Measurements from ENCODE around the gene CNTN4.
"Not testable (repeated sequence)": the region's sequence is repeated elsewhere in the genome, so short reads cannot be mapped to it uniquely, and the experiment has no call there.

CNTN4 gene

DNA sequence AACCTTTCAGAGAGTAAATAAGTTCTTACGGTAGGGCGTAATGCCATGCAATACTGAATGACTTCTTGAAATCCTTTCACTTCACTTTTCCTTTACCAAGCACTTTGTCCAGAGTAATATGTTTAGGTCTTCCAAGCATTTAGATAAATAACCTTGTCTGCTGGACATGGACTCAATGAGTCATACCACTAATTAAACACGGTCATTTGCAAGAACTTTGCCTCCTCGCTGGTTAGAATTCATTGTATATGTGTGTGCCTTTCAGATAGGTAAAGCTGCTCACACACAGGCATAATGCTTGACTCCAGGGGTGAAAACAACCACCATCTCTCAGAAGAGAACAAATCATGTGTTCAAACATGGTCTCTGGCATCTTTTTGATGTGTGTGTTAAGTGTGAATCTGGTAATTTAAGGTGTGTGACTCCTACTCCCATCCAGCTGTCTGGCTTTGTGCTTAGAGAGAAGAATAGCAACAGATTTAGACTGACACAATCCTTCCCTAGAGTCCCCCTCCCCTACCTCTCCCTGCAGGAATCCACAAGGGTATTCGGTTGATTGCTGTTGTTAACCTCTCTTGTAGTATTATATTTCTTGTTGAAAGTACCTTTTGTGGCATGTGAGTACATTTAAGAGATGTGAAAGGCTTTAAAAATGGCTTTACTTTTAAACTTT lies 419.0 kb downstream of the CNTN4 start:
- DNase-seq: no peak

DNA sequence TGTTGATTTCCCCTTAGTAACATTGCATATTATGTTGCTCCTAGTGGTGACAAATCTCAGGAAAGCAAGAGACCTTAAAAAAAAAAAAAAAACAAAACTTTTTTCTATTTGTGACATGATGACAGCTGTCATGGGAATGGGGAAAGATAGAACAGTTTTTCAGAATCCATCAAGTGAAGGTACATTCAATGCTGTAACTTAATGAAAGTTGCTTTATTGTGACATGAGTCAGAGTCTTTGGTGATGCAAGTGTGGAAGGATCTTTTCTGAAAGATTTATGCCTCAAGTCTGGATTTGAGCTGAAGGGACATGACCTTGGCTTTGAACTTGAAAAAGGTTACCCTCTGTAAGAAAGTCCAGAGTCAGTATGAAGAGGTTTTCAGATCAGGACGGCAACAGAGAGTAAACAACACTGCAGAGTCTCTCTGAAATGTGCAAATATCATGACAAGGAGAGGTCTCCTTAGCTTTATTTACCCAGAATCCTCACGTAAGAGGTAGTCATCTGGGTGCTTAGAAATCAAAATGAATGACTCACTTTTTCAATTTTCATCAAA lies 424.7 kb downstream of the CNTN4 start:
- DNase-seq: no peak

DNA sequence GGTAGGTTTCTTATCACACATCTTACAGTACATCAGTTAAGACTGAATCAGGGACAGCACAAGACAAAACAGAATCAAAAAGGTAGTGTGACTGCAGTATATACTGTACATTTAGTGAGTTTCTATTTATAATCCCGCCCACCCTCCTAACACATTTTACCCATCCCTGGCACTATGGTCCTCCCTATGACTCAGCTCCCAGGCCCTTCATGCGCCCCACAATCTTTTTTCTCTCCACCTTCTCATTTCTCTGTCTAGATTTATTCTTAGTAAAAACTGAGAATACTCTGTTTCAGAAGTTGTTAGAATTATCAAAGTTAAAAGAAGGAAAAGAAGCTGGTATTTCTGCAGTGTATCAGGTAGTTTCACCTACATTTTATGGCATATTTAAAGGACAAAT lies 427.3 kb downstream of the CNTN4 start:
- DNase-seq: no peak

DNA sequence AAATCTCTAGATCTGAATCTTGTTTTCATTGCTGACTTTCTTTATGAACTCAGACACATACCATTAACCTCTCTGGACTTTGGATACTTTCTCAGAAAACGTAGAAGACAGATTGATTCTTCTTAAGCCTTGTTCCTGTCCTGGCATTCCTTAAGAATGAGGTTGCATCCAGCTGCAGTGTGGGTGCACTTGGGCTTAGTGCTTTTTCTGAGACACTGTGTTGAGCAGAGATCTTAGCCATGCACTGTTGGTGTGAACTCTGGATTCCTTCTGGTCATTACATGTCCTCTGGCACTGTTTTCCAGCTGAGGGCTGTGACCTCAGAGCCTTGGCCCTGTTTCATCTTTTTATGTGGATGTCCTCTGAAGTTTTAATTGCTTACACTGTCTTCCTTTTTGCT lies 428.3 kb downstream of the CNTN4 start:
- no peak for DNase-seq

DNA sequence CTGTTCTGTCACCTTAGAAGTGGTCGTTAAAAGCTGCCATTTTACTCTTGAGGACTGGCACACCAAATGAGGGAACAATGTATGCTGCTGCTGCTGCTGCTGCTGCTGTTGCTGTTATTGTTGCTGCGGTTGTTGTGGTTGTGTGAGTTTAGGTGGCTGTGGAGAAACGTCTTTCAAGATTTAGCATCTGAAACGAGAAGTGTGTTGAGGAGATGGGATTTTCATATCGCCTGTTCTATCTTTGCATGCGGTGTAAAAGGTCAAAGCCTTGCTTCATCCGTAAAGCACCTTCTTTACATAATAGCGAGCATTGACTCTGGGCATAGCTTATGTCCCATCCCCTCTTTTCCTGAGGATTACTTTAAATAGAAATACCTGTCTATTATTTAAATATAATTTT lies 428.7 kb downstream of the CNTN4 start:
- DNase-seq: not testable (repeated sequence)

DNA sequence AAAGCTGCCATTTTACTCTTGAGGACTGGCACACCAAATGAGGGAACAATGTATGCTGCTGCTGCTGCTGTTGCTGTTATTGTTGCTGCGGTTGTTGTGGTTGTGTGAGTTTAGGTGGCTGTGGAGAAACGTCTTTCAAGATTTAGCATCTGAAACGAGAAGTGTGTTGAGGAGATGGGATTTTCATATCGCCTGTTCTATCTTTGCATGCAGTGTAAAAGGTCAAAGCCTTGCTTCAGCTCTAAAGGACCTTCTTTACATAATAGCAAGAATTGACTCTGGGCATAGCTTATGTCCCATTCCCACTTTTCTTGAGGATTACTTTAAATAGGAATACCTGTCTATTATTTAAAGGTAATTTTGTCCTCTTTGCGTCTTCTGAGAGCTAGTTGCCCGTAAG lies 436.1 kb downstream of the CNTN4 start:
- not testable (repeated sequence) for DNase-seq

DNA sequence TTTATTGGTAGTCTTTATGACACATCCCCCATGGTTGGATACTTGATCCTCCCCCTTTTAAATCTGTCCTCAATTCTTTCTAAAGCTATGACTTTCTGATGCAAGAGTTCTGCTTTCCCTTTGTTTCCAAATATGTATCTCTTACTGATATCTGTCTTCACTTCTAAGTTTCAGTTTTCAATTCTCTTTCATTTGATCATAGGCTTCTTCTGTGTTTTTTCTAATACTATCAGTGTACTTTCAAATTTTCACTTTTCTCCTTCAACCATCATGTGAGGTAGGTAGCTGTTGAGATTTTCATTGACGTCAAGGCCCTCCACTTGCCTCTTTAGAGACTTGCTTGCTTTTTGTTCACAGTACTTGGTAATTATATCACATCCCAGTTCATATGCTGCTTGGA lies 436.5 kb downstream of the CNTN4 start:
- no peak for DNase-seq

DNA sequence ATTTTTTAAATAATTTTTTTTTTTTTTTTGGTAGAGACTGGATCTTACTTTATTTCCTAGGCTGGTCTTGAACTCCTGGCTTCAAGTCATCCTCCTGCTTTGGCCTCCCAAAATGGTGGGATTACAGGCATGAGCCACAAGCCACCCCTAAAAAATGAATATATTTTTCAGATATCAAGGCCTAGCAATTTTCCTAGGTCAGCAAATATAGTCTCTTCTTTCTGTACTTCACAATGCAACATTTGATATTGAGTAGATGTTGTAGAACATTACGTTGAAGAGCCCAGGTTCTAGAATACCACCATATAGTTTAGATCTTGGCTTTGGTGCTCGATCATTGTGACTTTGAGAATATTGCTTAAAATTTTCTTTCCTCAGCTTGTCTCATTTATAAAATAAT lies 437.9 kb downstream of the CNTN4 start:
- DNase-seq: no peak

DNA sequence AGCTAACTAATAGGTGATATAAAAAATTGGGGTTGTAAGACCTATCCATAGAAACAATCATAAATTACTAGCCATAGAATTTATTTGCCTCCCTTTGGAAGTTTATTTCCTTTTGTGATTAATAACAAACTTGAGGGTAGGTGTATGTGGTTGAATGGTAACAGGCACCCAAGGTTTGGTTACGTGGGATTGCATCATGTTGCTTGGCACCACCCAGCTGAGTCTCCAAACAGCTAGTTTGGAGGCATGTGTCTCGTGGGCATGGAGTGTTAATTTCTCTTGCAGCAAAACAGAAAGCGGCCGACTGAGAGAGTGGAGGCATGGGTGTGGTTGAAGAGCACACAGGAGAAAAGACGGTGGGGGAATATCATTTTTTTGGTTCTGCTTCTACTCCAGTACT lies 441.4 kb downstream of the CNTN4 start:
- DNase-seq: no peak

DNA sequence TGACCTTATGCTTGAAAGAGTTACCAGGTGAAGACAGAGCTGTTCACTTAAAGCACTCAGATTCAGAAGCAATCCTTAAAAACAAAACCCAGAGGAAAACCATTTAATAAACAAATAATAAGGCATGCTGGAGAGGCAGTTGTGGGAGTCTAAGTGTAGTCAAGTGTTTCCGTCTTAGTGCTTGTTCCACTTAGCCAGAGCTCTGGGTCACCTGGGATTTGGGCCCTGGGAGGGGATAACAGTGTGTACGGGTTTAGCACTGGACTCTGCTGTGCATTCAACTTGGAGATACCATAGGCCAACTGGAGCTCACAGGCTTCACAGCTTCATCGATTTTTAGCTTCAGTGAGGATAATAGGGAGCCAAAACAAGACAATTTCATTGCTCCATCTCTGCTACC lies 444.6 kb downstream of the CNTN4 start:
- no peak for DNase-seq

DNA sequence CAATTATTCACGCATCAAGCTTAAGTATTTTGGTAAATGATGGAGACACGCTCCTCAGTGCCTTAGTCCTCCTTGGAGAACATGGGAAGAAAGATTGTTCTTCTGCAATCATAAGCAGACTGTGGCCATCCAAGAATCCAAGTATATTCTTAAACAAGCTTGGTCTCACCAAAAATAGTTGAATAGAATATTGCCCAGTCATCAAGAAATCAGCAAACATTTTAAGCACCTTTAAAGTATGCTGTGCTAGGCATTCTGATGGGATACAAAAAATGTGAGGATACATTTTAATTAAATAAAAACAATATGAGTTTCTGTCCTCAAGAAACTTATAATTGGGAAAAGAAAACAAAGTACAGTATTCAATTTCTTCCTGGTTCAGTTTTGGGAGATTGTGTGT lies 445.5 kb downstream of the CNTN4 start:
- no peak for DNase-seq

DNA sequence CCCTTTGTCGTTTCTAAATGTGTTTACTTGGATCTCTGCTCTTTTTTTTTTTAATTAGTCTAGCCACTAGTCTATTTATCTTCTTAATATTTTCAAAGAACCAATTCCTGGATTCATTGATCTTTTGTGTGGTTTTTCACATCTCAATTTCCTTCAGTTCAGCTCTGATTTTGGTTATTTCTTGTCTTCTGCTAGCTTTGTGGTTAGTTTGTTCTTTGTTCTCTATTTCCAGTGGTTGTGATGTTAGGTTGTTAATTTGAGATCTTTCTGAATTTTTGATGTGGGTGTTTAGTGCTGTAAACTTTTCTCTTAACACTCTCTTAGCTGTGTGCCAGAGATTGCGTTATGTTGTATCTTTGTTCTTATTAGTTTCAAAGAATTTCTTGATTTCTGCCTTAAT lies 446.1 kb downstream of the CNTN4 start:
- DNase-seq: no peak

DNA sequence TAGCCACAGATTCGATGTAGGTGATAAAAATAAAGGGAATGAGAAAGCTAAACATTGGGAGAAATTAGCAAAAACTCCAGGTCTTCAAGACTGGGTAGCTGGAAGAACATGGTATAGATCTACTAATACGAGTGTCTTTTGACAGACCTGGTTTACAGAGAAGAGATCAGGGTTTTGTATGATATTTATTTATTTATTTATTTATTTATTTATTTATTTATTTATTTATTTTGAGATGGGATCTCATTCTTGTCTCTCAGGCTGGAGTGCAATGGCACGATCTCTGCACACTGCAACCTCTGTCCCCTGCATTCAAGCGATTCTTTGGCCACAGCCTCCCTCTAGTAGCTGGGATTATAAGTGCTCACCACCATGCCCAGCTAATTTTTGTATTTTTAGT lies 448.4 kb downstream of the CNTN4 start:
- no peak for DNase-seq

DNA sequence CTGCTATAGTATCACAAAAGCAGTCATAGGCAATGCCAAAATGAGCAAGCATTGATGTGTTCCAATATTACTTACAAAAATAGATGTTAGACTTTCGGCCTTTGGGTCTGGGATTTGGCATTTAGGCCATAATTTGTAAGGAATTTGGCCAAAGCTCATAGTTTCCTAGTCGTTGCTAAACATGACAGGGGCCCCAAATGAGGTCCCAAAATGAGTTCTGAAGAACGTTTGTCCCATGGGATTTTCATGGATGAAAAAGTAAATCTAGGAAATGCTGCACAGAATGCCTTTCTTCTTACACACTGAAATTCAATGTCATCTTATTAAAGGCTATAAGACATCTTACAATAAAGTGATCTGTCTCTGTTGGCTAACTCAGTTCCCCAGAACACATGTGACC lies 456.0 kb downstream of the CNTN4 start:
- DNase-seq: no peak

DNA sequence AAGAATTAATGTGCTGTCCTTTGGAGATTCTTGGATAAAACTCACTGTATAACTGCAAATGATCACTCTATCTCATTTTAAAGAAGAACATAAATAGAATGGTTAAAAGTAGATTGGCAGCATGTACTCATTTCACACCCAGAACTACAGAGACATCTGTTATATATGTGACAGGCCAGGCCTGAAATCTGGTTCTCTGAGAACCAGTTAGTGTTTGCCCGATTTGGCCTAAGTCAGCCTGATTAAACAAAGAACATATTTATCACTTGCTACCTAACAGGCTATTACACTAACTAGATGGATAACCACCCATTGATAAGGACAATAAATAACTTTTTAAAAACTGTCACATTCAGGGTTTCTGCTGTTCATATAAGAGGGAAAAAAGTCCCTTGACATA lies 460.1 kb downstream of the CNTN4 start:
- no peak for DNase-seq

DNA sequence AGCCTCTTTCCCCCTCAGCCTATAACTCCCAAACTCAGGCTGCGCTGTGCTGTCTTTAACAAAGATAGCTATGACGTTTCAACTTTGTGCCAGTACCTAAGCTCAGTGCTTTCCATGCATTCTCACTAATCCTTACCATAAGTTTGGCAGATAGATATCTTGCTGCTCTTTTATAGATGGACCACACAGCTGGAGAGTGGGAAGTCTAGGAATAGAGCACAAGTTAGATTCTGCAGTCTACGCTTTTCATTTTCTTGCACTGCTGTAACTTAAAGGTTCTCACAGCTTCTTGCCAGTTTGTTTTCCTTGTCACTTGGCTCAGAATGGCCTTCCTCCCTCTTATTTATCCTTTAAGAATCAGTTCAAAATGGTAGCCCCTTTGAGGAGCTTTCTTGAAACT lies 468.8 kb downstream of the CNTN4 start:
- no peak for DNase-seq

DNA sequence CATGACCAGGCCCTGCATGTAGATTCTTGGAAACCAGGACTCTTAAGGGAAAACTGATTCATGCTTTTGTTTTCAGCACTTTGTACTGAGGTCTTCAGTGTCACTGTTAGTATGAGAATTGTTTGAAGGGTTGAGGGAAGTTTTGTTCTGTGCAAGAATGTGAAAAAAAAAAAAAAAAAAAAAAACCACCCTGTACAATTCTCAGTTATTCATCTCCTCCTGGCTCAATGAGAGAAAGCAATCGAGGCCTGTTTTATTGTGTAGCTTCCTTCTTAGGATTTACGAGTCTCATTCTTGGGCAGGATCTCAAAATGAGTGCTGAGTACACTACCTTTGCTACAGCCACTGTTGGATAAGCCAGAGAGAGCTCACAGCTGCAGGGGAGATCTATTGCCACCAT lies 469.5 kb downstream of the CNTN4 start:
- no peak for DNase-seq

DNA sequence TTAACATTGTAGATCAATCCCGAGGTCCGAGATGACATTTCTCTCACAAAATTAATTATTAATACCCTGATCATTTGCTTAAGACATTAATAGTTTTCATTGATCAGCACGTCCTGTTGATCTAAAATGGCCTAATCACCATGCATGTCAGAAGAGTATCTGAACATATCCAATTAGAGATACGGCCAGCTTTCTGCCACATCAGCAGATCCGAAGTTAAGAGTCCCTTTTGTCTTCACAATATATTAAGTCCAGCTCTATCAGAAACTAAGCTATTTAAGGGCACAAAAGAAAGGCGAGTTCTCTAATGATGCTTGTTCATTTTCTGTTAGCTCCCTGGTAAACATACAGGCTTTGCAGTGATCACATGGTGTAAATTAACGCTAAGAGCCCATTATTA lies 470.3 kb downstream of the CNTN4 start:
- DNase-seq: no peak

DNA sequence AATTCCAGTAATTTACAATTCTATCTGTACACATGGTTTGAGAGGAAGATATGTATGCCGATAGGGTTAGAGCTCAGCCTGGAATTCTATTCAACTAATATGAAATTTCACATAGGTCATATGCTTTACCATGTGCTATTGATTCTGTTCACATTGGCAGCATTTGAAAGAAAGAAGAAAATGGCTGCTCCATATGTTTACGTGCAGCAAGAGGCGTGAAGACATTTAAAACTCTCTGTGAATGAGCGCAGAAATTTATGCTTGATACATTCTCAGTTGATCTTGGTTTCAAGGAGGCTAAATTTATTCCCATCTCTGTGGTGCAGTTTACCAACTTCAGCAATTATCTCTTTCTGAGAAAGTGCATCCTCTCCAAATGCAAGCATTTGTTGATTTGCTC lies 478.9 kb downstream of the CNTN4 start:
- no peak for DNase-seq

DNA sequence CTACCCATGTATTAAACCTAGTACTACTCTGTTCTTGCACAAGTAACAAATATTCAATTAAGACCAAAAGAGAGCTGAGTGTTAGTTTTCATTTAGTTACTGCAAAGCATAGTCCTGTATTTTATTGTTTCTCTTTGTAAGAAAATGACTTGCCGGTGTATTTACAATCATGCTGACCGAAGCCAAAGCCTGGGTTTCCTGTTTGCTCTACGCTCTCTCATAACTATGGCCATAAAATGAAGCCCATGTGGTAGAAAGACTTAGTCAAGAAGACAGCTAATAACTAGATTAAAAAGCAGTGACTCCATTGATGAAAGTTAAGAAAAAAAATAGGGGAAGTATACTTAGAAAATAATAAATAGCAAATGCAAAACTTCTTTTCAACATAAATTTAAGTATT lies 479.9 kb downstream of the CNTN4 start:
- DNase-seq: no peak

DNA sequence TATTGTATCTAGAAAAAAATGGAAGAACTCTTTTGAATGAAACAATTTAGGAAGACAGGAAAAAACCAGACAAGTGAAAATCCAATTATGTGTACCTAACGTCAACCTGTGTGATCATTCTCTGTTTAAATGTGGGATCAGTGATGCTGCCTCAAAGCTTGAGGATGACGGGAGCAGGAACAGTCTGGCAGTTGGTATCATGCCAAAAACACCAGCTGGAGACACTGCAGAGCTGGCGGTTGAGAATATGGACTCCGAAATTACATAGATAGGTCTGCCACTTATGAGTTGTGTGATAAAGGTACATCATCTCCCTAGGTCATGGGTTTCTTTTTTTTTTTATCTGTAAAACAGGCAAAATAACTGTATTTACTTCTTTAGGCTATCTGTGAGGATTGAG lies 480.5 kb downstream of the CNTN4 start:
- no peak for DNase-seq

DNA sequence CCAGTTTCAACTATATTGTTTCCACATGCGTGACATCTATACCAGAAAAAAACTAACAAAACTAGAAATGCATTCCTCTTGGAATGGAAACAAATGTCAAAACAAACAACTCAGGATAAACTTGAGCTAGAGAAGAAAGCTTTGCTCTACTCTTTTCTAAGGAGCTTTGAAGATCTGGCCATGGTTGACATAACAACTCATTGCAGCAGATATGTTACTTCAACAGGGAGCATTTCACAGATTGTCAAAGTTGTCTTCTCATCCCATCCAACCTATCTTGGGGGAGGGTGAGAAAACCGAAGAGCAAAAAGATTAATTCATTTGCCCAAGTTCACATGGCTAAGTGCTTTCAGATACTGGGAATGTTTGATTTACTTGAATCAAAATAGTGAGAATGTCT lies 484.4 kb downstream of the CNTN4 start:
- DNase-seq: no peak

DNA sequence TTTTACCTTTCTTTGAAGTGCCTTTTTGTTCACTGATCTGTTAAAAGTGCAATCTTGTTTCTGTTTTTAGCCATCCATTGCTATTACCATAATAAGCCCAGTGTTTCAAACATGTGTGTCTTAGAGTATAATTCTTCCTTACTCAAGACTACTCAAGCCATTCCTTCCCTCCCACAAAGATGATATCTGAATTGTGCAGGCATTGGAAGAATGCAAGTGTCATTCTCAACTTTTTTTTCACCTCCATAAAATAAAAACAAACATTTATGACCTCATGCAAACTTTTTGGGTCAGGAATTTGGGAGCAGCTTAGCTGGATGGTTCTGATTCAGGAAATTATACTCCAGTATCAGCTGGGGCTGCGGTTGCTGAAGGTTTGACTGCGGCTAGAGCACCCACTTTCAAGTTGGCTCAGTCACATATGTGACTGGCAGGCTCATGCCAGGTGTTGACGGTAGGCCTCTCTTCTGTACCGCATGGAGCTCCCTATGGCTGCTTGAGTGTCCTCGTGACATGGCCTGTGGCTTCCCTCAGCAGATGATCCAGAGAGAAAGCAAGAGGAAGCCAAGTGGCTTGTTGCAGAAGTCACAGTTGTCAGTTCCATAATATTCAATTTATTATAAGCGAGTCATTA lies 490.8 kb downstream of the CNTN4 start:
- DNase-seq: no peak

DNA sequence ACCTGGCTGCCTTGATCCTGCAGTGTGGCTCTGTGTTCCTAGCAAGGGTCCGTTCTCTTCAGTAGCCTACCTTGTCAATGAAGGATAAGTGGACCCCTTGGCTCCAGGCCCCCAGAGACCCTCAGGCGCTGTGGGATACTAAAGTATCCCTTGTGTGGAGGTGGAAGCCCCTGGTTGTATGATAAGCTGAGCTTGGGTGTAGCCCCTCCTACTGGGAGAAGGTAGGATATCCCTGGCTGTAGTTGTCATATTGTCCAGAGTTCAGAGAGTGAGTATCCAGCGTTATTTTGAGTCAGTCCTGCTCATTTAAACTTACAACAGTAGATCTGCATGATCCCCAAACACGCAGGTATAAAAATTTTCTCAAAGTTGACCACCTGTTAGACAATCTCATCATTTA lies 496.8 kb downstream of the CNTN4 start:
- no peak for DNase-seq
